NCI-H187 (cell line): ENCODE measurements around the gene TNFSF4.
"Not testable (repeated sequence)": the region's sequence is repeated elsewhere in the genome, so short reads cannot be mapped to it uniquely, and the experiment has no call there.

Experiments used
- DNase-seq, 2 experiments: peaks; one replicate each; lab custom pipeline; 2025; lab: John Stamatoyannopoulos, UW

The TNFSF4 gene, protein sequence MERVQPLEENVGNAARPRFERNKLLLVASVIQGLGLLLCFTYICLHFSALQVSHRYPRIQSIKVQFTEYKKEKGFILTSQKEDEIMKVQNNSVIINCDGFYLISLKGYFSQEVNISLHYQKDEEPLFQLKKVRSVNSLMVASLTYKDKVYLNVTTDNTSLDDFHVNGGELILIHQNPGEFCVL

GRCh38 chr1:173206816-173207568 is at the start of gene TNFSF4:
TNFSF4 (minus strand) TSS chr1:173207331; CDS start chr1:173207176, 155 bp downstream.
- DNase-seq = no peak

DNA sequence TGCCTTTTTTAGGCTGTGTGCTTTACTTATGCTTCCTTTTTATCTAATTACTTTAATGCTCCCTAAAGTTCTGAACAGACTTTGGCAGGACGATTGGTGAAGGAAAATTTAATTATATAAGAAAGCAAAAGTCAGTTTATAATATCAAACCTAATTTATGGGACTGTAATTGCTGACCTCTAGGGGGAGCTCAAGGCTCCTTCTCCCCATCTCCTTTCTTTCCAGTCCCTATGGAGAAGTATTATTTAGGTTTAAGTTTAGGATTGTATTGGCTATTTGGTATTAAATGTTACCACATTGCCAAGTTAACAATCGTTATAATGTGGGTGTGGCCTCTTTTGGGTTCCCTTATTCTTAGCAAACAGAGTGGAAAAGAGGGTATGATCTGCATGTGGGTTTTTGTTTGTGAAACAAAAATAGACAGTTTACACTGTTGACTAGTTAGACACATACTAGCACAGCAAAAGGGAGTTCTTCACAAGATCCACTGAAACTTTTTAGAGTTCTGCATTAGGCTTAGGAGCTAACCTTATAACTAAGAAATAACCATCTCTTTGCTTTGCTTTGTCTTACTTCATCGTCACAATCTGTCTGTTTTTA is 48.2 kb upstream of the TNFSF4 start:
- no peak for DNase-seq

- DNase-seq = no peak
Observed at GRCh38 chr1:173253046-173253445, 45.9 kb upstream of the TNFSF4 start.

- DNase-seq = no peak
Observed at GRCh38 chr1:173249349-173249748, 42.2 kb upstream of the TNFSF4 start.

- DNase-seq = no peak
Observed at GRCh38 chr1:173248247-173248940, 41.3 kb upstream of the TNFSF4 start.

DNA sequence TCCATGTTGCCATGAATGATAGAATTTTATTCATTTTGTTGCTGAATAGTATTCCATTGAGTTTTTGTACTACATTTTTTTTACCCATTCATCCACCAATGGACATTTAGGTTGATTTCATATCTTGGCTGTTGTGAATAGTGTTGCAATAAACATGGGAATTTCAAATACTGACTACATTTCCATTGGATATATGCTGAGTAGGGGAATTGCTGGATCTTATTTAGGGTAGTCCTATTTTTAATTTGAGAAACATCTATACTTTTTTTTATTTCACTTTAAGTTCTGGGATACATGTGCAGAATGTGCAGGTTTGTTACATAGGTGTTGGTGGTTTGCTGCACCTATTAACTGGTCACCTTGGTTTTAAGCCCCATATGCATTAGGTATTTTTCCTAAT is 38.8 kb upstream of the TNFSF4 start:
- DNase-seq = no peak

GRCh38 chr1:173243300-173243699 is 36.2 kb upstream of the TNFSF4 start:
- DNase-seq = no peak

- DNase-seq = no peak
Observed at GRCh38 chr1:173241528-173242347, 34.6 kb upstream of the TNFSF4 start.

- DNase-seq = no peak
Observed at GRCh38 chr1:173240609-173241008, 33.5 kb upstream of the TNFSF4 start.

GRCh38 chr1:173239058-173239457 is 31.9 kb upstream of the TNFSF4 start:
- DNase-seq = no peak

- DNase-seq = no peak
Observed at GRCh38 chr1:173234899-173235298, 27.8 kb upstream of the TNFSF4 start.

GRCh38 chr1:173234434-173234833 is 27.3 kb upstream of the TNFSF4 start:
- not testable (repeated sequence) for DNase-seq

- not testable (repeated sequence) for DNase-seq
Observed at GRCh38 chr1:173229031-173229430, 21.9 kb upstream of the TNFSF4 start.

- no peak for DNase-seq
Observed at GRCh38 chr1:173224949-173225348, 17.8 kb upstream of the TNFSF4 start.

DNA sequence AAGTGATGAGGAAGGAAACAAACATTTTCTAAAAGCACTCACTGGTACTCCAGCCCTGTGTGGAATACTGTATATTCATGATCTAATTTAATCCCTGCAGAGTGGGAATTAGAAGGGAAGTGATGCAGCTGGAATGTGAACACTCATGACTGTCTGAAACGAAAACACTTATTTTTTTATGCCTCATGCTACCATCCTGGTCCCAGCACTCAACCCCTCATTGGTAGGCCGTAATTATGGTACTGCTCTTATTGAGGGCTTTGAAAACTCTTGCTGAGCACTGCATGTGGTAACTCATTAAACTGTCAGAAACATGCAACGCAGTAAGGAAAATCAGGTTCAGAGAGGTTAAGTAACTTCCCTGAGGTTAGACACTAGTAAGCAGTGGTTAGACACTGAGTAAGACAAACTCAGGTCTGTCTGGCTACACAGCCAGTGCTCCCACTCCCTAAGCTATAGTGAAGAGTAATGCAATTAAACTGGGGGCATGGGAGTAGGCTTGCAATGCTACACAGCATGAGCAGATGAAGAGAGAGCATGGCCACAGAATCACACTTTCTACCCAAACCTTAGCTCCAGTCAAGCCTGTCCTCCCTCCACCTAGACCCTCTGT is 17.3 kb upstream of the TNFSF4 start:
- no peak for DNase-seq

DNA sequence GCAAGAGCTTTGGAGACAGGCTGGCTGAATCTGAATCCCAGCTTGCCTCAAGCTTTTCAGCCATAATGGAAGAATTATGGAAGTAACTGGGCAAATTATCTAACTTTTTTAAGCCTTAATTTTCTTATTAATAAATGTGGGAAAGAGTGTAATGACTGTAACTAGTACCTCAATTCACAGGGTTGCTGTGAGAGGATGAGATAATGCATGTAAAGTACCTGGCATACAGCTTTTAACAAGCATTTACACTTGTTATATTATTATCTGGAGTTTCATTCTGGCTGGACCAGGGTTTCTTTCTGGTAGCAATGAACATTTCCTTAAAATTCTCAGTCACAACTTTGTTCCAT is 15.9 kb upstream of the TNFSF4 start:
- no peak for DNase-seq

- no peak for DNase-seq
Observed at GRCh38 chr1:173222149-173223030, 15.3 kb upstream of the TNFSF4 start.

- no peak for DNase-seq
Observed at GRCh38 chr1:173220157-173220556, 13.0 kb upstream of the TNFSF4 start.

- no peak for DNase-seq
Observed at GRCh38 chr1:173213665-173214064, 6.5 kb upstream of the TNFSF4 start.

- DNase-seq = no peak
Observed at GRCh38 chr1:173212952-173213491, 5.9 kb upstream of the TNFSF4 start.
